B cell (primary cell): ENCODE measurements around the gene JARID2. TPM values are rescaled to one million over a fixed set of nuclear protein-coding genes. Genes with fewer than 3 reads are reported as not detected.

Source experiments
- ATAC-seq: fragments of 200-7000 bp; cut with Tn5 transposase; one replicate; pipeline ENCODE4 v1.10.0; 2021; ENCODE audit warnings: low read depth, mild to moderate bottlenecking, moderate number of reproducible peaks, moderate library complexity
- CTCF ChIA-PET: fragments of 350-600 bp; sonication (Branson Sonifier 250); formaldehyde crosslinking; loops from one replicate; lab custom pipeline; 2021; ENCODE audit warnings: antibody characterized with exemption, inconsistent platforms; lab: Charles Lee
- POLR2A ChIA-PET: fragments of 350-600 bp; sonication (Branson Sonifier 250); formaldehyde crosslinking; loops from one replicate; lab custom pipeline; 2021; ENCODE audit warnings: antibody characterized with exemption; lab: Charles Lee
- DNase-seq: peaks from one replicate; pipeline ENCODE4 v3.0.0; 2013
- H2AFZ ChIP-seq: 2 replicates; pipeline ENCODE4 v1.6.1; 2012; ENCODE audit warnings: mild to moderate bottlenecking, low read depth, low read length; ENCODE audit not compliant: insufficient read depth, poor library complexity, severe bottlenecking
- H3K27ac ChIP-seq, 2 donors: 1 replicate in 1 of 2; 2 replicates in 1 of 2; pipeline ENCODE4 v1.5.1; 2012 to 2013; ENCODE audit warnings: low read length in 2 of 2, mild to moderate bottlenecking in 2 of 2, moderate library complexity in 1 of 2
- H3K27me3 ChIP-seq, 4 experiments: fragments of 200-600 bp in 1 of 4; sonication (generic) in 1 of 4; replicated peaks in 1 of 4; 1 replicate in 2 of 4; 2 replicates in 2 of 4; pipeline versions ENCODE4 v1.6.1 to v1.7.0; 2013 to 2016; ENCODE audit warnings: low read length in 3 of 4, mild to moderate bottlenecking in 2 of 4, mixed read lengths in 1 of 4, moderate library complexity in 1 of 4; ENCODE audit not compliant: insufficient read depth in 4 of 4, control insufficient read depth in 3 of 4; ENCODE audit errors: control extremely low read depth in 1 of 4
- H3K36me3 ChIP-seq, 2 experiments: replicated peaks in 1 of 2; 1 replicate in 1 of 2; 2 replicates in 1 of 2; pipeline versions ENCODE4 v1.6.1 to v1.7.1; 2013; ENCODE audit warnings: low read length in 1 of 2; ENCODE audit not compliant: insufficient read depth in 2 of 2, control insufficient read depth in 1 of 2; ENCODE audit errors: control extremely low read depth in 1 of 2, extremely low read depth in 1 of 2
- H3K4me1 ChIP-seq, 2 donors: fragments of 200-600 bp in 1 of 2; sonication (generic) in 1 of 2; 1 replicate in 1 of 2; 2 replicates in 1 of 2; pipeline versions ENCODE4 v1.5.1 to v1.6.1; 2013 to 2017; ENCODE audit warnings: low read length in 2 of 2; ENCODE audit not compliant: control insufficient read depth in 2 of 2, insufficient read depth in 2 of 2
- H3K4me2 ChIP-seq: replicated peaks from 2 replicates; pipeline ENCODE3; 2012; ENCODE audit warnings: mild to moderate bottlenecking, low read depth, low read length; ENCODE audit not compliant: poor library complexity, severe bottlenecking
- H3K4me3 ChIP-seq, 5 experiments: fragments of 200-600 bp in 1 of 5; sonication (generic) in 1 of 5; 1 replicate in 3 of 5; 2 replicates in 2 of 5; pipeline versions ENCODE4 v1.5.1 to v1.7.0; 2011 to 2016; ENCODE audit warnings: low read length in 4 of 5, mild to moderate bottlenecking in 4 of 5, low read depth in 2 of 5, control low read depth in 1 of 5, moderate library complexity in 1 of 5; ENCODE audit not compliant: insufficient read depth in 1 of 5; ENCODE audit errors: control extremely low read depth in 1 of 5, extremely low read depth in 1 of 5
- H3K79me2 ChIP-seq: fragments of 200-600 bp; sonication (generic); one replicate; pipeline ENCODE4 v1.6.0; 2016; ENCODE audit warnings: low read length; ENCODE audit not compliant: control insufficient read depth, insufficient read depth
- H3K9ac ChIP-seq: fragments of 200-600 bp; sonication (generic); 2 replicates; pipeline ENCODE4 v1.6.1; 2017; ENCODE audit warnings: mild to moderate bottlenecking, low read length, moderate library complexity
- H3K9me3 ChIP-seq, 3 donors: one replicate each; pipeline versions ENCODE4 v1.6.1 to v1.7.1; 2013; ENCODE audit warnings: low read length in 2 of 3; ENCODE audit not compliant: control insufficient read depth in 2 of 3, insufficient read depth in 1 of 3; ENCODE audit errors: control extremely low read depth in 1 of 3
- H4K20me1 ChIP-seq: 2 replicates; pipeline ENCODE4 v1.6.0; 2012; ENCODE audit warnings: mild to moderate bottlenecking, low read length; ENCODE audit not compliant: insufficient read depth, control insufficient read depth, poor library complexity, severe bottlenecking
- H3K27ac Mint-ChIP-seq: one replicate; pipeline ENCODE4 v1.8.0; 2021; ENCODE audit warnings: mixed read lengths
- H3K27me3 Mint-ChIP-seq: one replicate; pipeline ENCODE4 v1.8.0; 2021; ENCODE audit warnings: mixed read lengths
- H3K4me1 Mint-ChIP-seq: one replicate; pipeline ENCODE4 v1.8.0; 2021; ENCODE audit warnings: mixed read lengths
- H3K4me3 Mint-ChIP-seq: one replicate; pipeline ENCODE4 v1.8.0; 2021; ENCODE audit warnings: mixed read lengths
- H3K9me3 Mint-ChIP-seq: one replicate; pipeline ENCODE4 v1.8.0; 2022; ENCODE audit warnings: mixed read lengths; ENCODE audit not compliant: insufficient read depth
- CTCF ChIP-seq: fragments of 200-600 bp; IDR thresholded peaks from one replicate; pipeline ENCODE4 v1.8.0; 2022; ENCODE audit warnings: antibody characterized with exemption, mild to moderate bottlenecking
- EZH2 ChIP-seq: IDR thresholded peaks from 2 replicates; pipeline ENCODE4 v1.6.1; 2012; ENCODE audit warnings: borderline replicate concordance, low read depth, mild to moderate bottlenecking, moderate library complexity, low read length; ENCODE audit not compliant: insufficient read depth, poor library complexity, severe bottlenecking
- WGBS: methylation state at CpG from one replicate; pipeline ENCODE4 v1.1.5; 2013; ENCODE audit warnings: missing lambda C conversion rate; ENCODE audit not compliant: insufficient coverage; 5-methylcytosine and 5-hydroxymethylcytosine counted together
- intact Hi-C: fragments of 100-400 bp; cut with micrococcal nuclease; formaldehyde crosslinking; loops from one replicate; pipeline ENCODE4 v1.10.0; 2022
- polyA plus RNA-seq: library from polyadenylated mRNA; depleted of rRNA; stranded (reverse); fragments of >200 nt; gene quantifications from 2 replicates; pipeline ENCODE4 v1.2.3, GENCODE V29; 2012
- total RNA-seq, 2 donors: library from RNA; stranded (reverse); fragments of 120-200 nt in 1 of 2; gene quantifications; 1 replicate in 1 of 2; 2 replicates in 1 of 2; pipeline versions ENCODE4 v1.2.3 to v1.2.4, GENCODE V29; 2013 to 2022

The JARID2 gene
- total and polyA plus RNA-seq, 2 donors (not counting 1 experiment from before 2014, with no cell fraction given) = 11.0 to 58.1 TPM

GRCh38 chr6:15253203-15254022, 7.5 kb downstream of the JARID2 start:
- Mint-ChIP-seq H3K4me1 (peaks cover 90% of the 10 kb centered on the region), H3K27me3 (no peaks in the 10 kb centered on the region), H3K27ac (peak overlapping the region; percentile 84), H3K4me3 (peak overlapping the region; percentile 65), H3K9me3 (no peaks in the 10 kb centered on the region)
- Histone ChIP-seq H3K9me3 (no peaks in the 10 kb centered on the region), H3K4me2 (peak overlapping the region; percentile 62), H2AFZ (no peak overlapping the region), H3K4me1 (peaks cover 60 to 78% of the 10 kb centered on the region in 2 donors), H3K4me3 (peak overlapping the region in 1 of 5 experiments; percentile 27), H3K36me3 (no peaks in the 10 kb centered on the region), H3K27me3 (no peaks in the 10 kb centered on the region), H4K20me1 (peaks cover 21% of the 10 kb centered on the region), H3K9ac (peak overlapping the region; percentile 24), H3K27ac (peak overlapping the region; percentile 77 to 80), H3K79me2 (peaks cover 84% of the 10 kb centered on the region)
- ChIA-PET CTCF (interaction anchor here (0.7 to 1.7 kb wide), 7 partner anchors 23 to 1124 kb away, joined by 3 to 4 read pairs (median 3); no protein-coding TSS in a partner anchor), POLR2A (no interaction called here)
- DNase-seq = peak; percentile 28
- 36% methylated on average over 10 of the region's 14 CpGs for WGBS
- intact Hi-C loops = loop anchor here (2.0 kb wide), 3 partner anchors 13 to 45 kb away; no protein-coding TSS in a partner anchor
- no peak for ATAC-seq
- no peak for TF ChIP-seq EZH2
- TF ChIP-seq CTCF = no peak
